Large intestine (tissue), 3 donors: ENCODE results near the gene TEKT5. TPM values are rescaled to one million over a fixed set of nuclear protein-coding genes. Genes with fewer than 3 reads are reported as not detected.

ENCODE experiments used
- DNase-seq, 2 donors: peaks; one replicate each; pipeline versions ENCODE4 v3.0.0 to v3.0.0-alpha.2; 2013
- H3K27ac ChIP-seq: one replicate; pipeline ENCODE4 v1.5.1; 2013; ENCODE audit warnings: low read length
- H3K27me3 ChIP-seq: 2 replicates; pipeline ENCODE4 v1.6.1; 2013; ENCODE audit warnings: low read length; ENCODE audit not compliant: control insufficient read depth, insufficient read depth
- H3K36me3 ChIP-seq: 2 replicates; pipeline ENCODE4 v1.6.1; 2013; ENCODE audit warnings: low read length; ENCODE audit not compliant: control insufficient read depth, insufficient read depth
- H3K4me1 ChIP-seq: one replicate; pipeline ENCODE4 v1.6.1; 2013; ENCODE audit warnings: low read length; ENCODE audit not compliant: control insufficient read depth, insufficient read depth
- H3K4me3 ChIP-seq: one replicate; pipeline ENCODE4 v1.5.1; 2013; ENCODE audit warnings: low read length
- H3K9me3 ChIP-seq: one replicate; pipeline ENCODE4 v1.6.1; 2013; ENCODE audit warnings: mild to moderate bottlenecking, low read depth, low read length, moderate library complexity; ENCODE audit not compliant: control insufficient read depth
- WGBS: methylation state at CpG from one replicate; pipeline ENCODE4 v1.1.5; 2013; ENCODE audit warnings: low lambda C conversion rate; ENCODE audit not compliant: insufficient coverage; 5-methylcytosine and 5-hydroxymethylcytosine counted together
- polyA plus RNA-seq: library from polyadenylated mRNA; unstranded; fragments of 120-200 nt; gene quantifications from one replicate; pipeline ENCODE4 v1.2.1, GENCODE V29; 2013

The TEKT5 gene
- polyA plus RNA-seq, 1 donor = 0.09 TPM

GRCh38 chr16:10731790-10732189 is 37.1 kb upstream of the TEKT5 start:
- Histone ChIP-seq H3K4me1 (no peaks in the 10 kb centered on the region), H3K36me3 (no peaks in the 10 kb centered on the region), H3K9me3 (no peaks in the 10 kb centered on the region), H3K4me3 (no peak overlapping the region), H3K27ac (no peak overlapping the region), H3K27me3 (no peaks in the 10 kb centered on the region)
- no peak for DNase-seq
- no CpG with 5 or more reads among the region's 7 CpGs for WGBS

GRCh38 chr16:10729104-10730048 is 34.6 kb upstream of the TEKT5 start:
- H3K36me3 ChIP-seq = no peaks in the 10 kb centered on the region
- no peak for DNase-seq
- no peaks in the 10 kb centered on the region for H3K27me3 ChIP-seq
- WGBS = 80% methylated on average over 1 of the region's 19 CpGs
- H3K27ac ChIP-seq = no peak overlapping the region
- no peaks in the 10 kb centered on the region for H3K9me3 ChIP-seq
- no peaks in the 10 kb centered on the region for H3K4me1 ChIP-seq
- H3K4me3 ChIP-seq = no peak overlapping the region

- Histone ChIP-seq H3K4me1 (no peaks in the 10 kb centered on the region), H3K36me3 (no peaks in the 10 kb centered on the region), H3K27ac (no peak overlapping the region), H3K27me3 (no peaks in the 10 kb centered on the region), H3K4me3 (no peak overlapping the region), H3K9me3 (no peaks in the 10 kb centered on the region)
- no peak for DNase-seq
- WGBS = no CpG with 5 or more reads among the region's 16 CpGs
These were observed 33.5 kb upstream of the TEKT5 start for GRCh38 chr16:10728003-10728887.

GRCh38 chr16:10708969-10709368 is 14.2 kb upstream of the TEKT5 start:
- Histone ChIP-seq H3K36me3 (no peaks in the 10 kb centered on the region), H3K4me3 (no peak overlapping the region)
- no CpG with 5 or more reads among the region's 4 CpGs for WGBS

GRCh38 chr16:10699756-10700155 is 5.0 kb upstream of the TEKT5 start:
- H3K4me1 ChIP-seq = no peaks in the 10 kb centered on the region
- H3K27ac ChIP-seq = no peak overlapping the region
- H3K4me3 ChIP-seq = no peak overlapping the region
- no peak for DNase-seq
- no peaks in the 10 kb centered on the region for H3K27me3 ChIP-seq
- H3K36me3 ChIP-seq = no peaks in the 10 kb centered on the region
- no peaks in the 10 kb centered on the region for H3K9me3 ChIP-seq
- WGBS = no CpG with 5 or more reads among the region's 1 CpG

More at GRCh38 chr16:10708969-10709368, 14.2 kb upstream of the TEKT5 start:
- no peaks in the 10 kb centered on the region for H3K9me3 ChIP-seq
- H3K4me1 ChIP-seq = no peaks in the 10 kb centered on the region
- H3K27ac ChIP-seq = no peak overlapping the region
- H3K27me3 ChIP-seq = no peaks in the 10 kb centered on the region
- DNase-seq = no peak

- no peak overlapping the region for H3K27ac ChIP-seq
- no peak overlapping the region for H3K4me3 ChIP-seq
- no peaks in the 10 kb centered on the region for H3K27me3 ChIP-seq
- H3K36me3 ChIP-seq = no peaks in the 10 kb centered on the region
- DNase-seq = no peak
- no peaks in the 10 kb centered on the region for H3K4me1 ChIP-seq
- H3K9me3 ChIP-seq = no peaks in the 10 kb centered on the region
- no CpG with 5 or more reads among the region's 21 CpGs for WGBS
These were observed 424 bp downstream of the TEKT5 start for GRCh38 chr16:10694306-10694705.

GRCh38 chr16:10693889-10694288 is 841 bp downstream of the TEKT5 start:
- no peak overlapping the region for H3K27ac ChIP-seq
- no peaks in the 10 kb centered on the region for H3K27me3 ChIP-seq
- no peak overlapping the region for H3K4me3 ChIP-seq
- no peaks in the 10 kb centered on the region for H3K36me3 ChIP-seq
- no peaks in the 10 kb centered on the region for H3K4me1 ChIP-seq
- H3K9me3 ChIP-seq = no peaks in the 10 kb centered on the region
- no CpG with 5 or more reads among the region's 8 CpGs for WGBS
- no peak for DNase-seq

- Histone ChIP-seq H3K27ac (no peak overlapping the region), H3K27me3 (no peaks in the 10 kb centered on the region), H3K4me1 (no peaks in the 10 kb centered on the region), H3K9me3 (no peaks in the 10 kb centered on the region), H3K4me3 (no peak overlapping the region), H3K36me3 (no peaks in the 10 kb centered on the region)
- 72% methylated on average over 3 of the region's 5 CpGs for WGBS
- no peak for DNase-seq
These were observed 2.3 kb downstream of the TEKT5 start for GRCh38 chr16:10692470-10692869.

- no peak for DNase-seq
- Histone ChIP-seq H3K4me1 (no peaks in the 10 kb centered on the region), H3K36me3 (no peaks in the 10 kb centered on the region), H3K27me3 (no peaks in the 10 kb centered on the region), H3K9me3 (no peaks in the 10 kb centered on the region), H3K4me3 (no peak overlapping the region), H3K27ac (no peak overlapping the region)
- no CpG with 5 or more reads among the region's 5 CpGs for WGBS
These were observed 6.0 kb downstream of the TEKT5 start for GRCh38 chr16:10688726-10689125.

- DNase-seq = peak in 1 of 2 donors; percentile 11
- no peaks in the 10 kb centered on the region for H3K9me3 ChIP-seq
- no peak overlapping the region for H3K27ac ChIP-seq
- WGBS = no CpG with 5 or more reads among the region's 10 CpGs
- H3K36me3 ChIP-seq = no peaks in the 10 kb centered on the region
- no peak overlapping the region for H3K4me3 ChIP-seq
- no peaks in the 10 kb centered on the region for H3K4me1 ChIP-seq
- no peaks in the 10 kb centered on the region for H3K27me3 ChIP-seq
These were observed 6.4 kb downstream of the TEKT5 start for GRCh38 chr16:10688291-10688690.
